K562 (cell line): ENCODE results near the gene PES1. TPM values are rescaled to one million over a fixed set of nuclear protein-coding genes. Genes with fewer than 3 reads are reported as not detected.

Experiments
- HDAC6 ChIP-seq: IDR thresholded peaks from 2 replicates; pipeline ENCODE4 v1.6.1; 2012; ENCODE audit warnings: low read depth, mild to moderate bottlenecking, control low read depth, inconsistent platforms, low read length, moderate library complexity
- HLTF ChIP-seq: fragments of 450-650 bp; IDR thresholded peaks from 2 replicates; pipeline ENCODE4 v1.6.1; 2016
- HMGN3 ChIP-seq: IDR thresholded peaks from 2 replicates; pipeline ENCODE4 v1.6.1; 2011; ENCODE audit warnings: borderline replicate concordance, low read depth, mild to moderate bottlenecking, mixed read lengths, low read length; ENCODE audit not compliant: insufficient read length; ENCODE audit errors: extremely low read depth
- KLF1 ChIP-seq: fragments of 450-650 bp; IDR thresholded peaks from 2 replicates; pipeline ENCODE4 v1.6.1; 2016; ENCODE audit warnings: missing genetic modification characterization, missing compliant biosample characterization
- MAFK ChIP-seq: IDR thresholded peaks from 2 replicates; pipeline ENCODE4 v1.6.1; 2011; ENCODE audit warnings: low read length, improper control_type of control experiment
- MCM3 ChIP-seq: fragments of 450-650 bp; IDR thresholded peaks from 2 replicates; pipeline ENCODE4 v1.6.1; 2016
- MTA2 ChIP-seq: fragments of 450-650 bp; IDR thresholded peaks from 2 replicates; pipeline ENCODE4 v1.6.1; 2016; ENCODE audit warnings: low read depth
- NR2F6 ChIP-seq: fragments of 450-650 bp; formaldehyde crosslinking; IDR thresholded peaks from 2 replicates; pipeline ENCODE4 v1.4.0; 2020; ENCODE audit warnings: mild to moderate bottlenecking
- RBFOX2 ChIP-seq: fragments of 200-400 bp; formaldehyde crosslinking; IDR thresholded peaks from 2 replicates; pipeline ENCODE4 v1.6.1; 2017; ENCODE audit warnings: low read depth, mild to moderate bottlenecking, low read length, moderate library complexity
- SNAPC5 ChIP-seq: fragments of 250-450 bp; sonication (Bioruptor Pico); IDR thresholded peaks from 2 replicates; pipeline ENCODE4 v1.8.0; 2021; ENCODE audit warnings: moderate library complexity, mild to moderate bottlenecking, inconsistent platforms
- SOX6 ChIP-seq: fragments of 450-650 bp; IDR thresholded peaks from 2 replicates; pipeline ENCODE4 v1.6.1; 2014; ENCODE audit warnings: mild to moderate bottlenecking
- STAT5A ChIP-seq: IDR thresholded peaks from 2 replicates; pipeline ENCODE4 v1.6.1; 2012; ENCODE audit warnings: low read length, inconsistent platforms, borderline replicate concordance
- TAF7 ChIP-seq: fragments of 450-650 bp; IDR thresholded peaks from 2 replicates; pipeline ENCODE4 v1.6.1; 2016; ENCODE audit warnings: missing genetic modification characterization, missing compliant biosample characterization
- ZBTB7A ChIP-seq: IDR thresholded peaks from 2 replicates; pipeline ENCODE4 v1.6.1; 2011; ENCODE audit warnings: low read depth, mild to moderate bottlenecking, low read length, moderate library complexity, borderline replicate concordance; ENCODE audit not compliant: control insufficient read depth
- ZC3H11A ChIP-seq: IDR thresholded peaks from 2 replicates; pipeline ENCODE4 v1.6.1; 2012; ENCODE audit warnings: low read depth, low read length, improper control_type of control experiment
- ZNF12 ChIP-seq: sonication (generic); formaldehyde crosslinking; IDR thresholded peaks from 2 replicates; pipeline ENCODE4 v1.4.0; 2020; ENCODE audit warnings: mild to moderate bottlenecking, missing genetic modification reagents
- ZNF316 ChIP-seq: fragments of 450-650 bp; IDR thresholded peaks from 2 replicates; pipeline ENCODE4 v1.6.1; 2016
- ZNF431 ChIP-seq: sonication (generic); formaldehyde crosslinking; IDR thresholded peaks from 2 replicates; pipeline ENCODE4 v1.8.0; 2022; ENCODE audit warnings: mild to moderate bottlenecking, missing genetic modification reagents
- ZNF764 ChIP-seq: fragments of 250-450 bp; sonication (Bioruptor Pico); IDR thresholded peaks from 2 replicates; pipeline ENCODE4 v1.4.0; 2020; ENCODE audit warnings: low read depth, mild to moderate bottlenecking, moderate library complexity
- polyA plus RNA-seq, 8 experiments: library from polyadenylated mRNA; depleted of rRNA in 4 of 8; stranded (reverse) in 5 of 8; unstranded in 3 of 8; fragments of >200 nt; fragmentation: Nextera tagmentation in 2 of 8; fragmentation: Illumina TruSeq in 1 of 8; extraction: Ambion mirVana in 2 of 8; extraction: Trizol in 1 of 8; gene quantifications; 2 replicates each; pipeline versions ENCODE4 v1.2.1 to v1.2.3, GENCODE V29; 2011 to 2014; ENCODE audit warnings: inconsistent platforms in 1 of 8, missing spikeins in 1 of 8
- total RNA-seq, 7 experiments: library from RNA; depleted of rRNA in 6 of 7; stranded (reverse); fragments of >200 nt in 6 of 7; fragmentation: Illumina TruSeq in 2 of 7; extraction: Trizol in 2 of 7; gene quantifications; 2 replicates each; pipeline versions ENCODE4 v1.2.1 to v1.2.3, GENCODE V29; 2011 to 2021; ENCODE audit warnings: low replicate concordance in 1 of 7
- TF ChIP-seq, protein P1 (sequence below): fragments of 450-650 bp; IDR thresholded peaks from 2 replicates; pipeline ENCODE4 v1.7.1; 2018; ENCODE audit warnings: mild to moderate bottlenecking, low read depth; ENCODE audit not compliant: partially characterized antibody
- TF ChIP-seq, protein P2 (sequence below): fragments of 250-450 bp; sonication (Bioruptor Pico); IDR thresholded peaks from 2 replicates; pipeline ENCODE4 v1.5.0; 2021
- TF ChIP-seq, protein P3 (sequence below): fragments of 250-450 bp; sonication (Bioruptor Pico); IDR thresholded peaks from 2 replicates; pipeline ENCODE4 v1.9.0; 2021; ENCODE audit warnings: mild to moderate bottlenecking
- TF ChIP-seq, protein P4 (sequence below), 2 experiments: fragments of 450-650 bp; IDR thresholded peaks; 2 replicates each; pipeline ENCODE4 v1.6.1; 2018; ENCODE audit warnings: mild to moderate bottlenecking in 2 of 2, low read depth in 1 of 2; ENCODE audit not compliant: partially characterized antibody in 2 of 2

Gene PES1
- total and polyA plus RNA-seq, 9 of the 15 experiments (the other 6 are each of a cell fraction or from before 2014, with no cell fraction given): 6.5 to 158 (median 94.3) TPM

GRCh38 chr22:30591588-30592359 lies at the start of gene PES1 (continued):
- TF ChIP-seq HDAC6 (no peak), HMGN3 (no peak), ZBTB7A (peak; percentile 90), MTA2 (no peak), MCM3 (no peak), HLTF (no peak), SNAPC5 (no peak), ZNF12 (CRISPR knock-in tag) (no peak), MAFK (no peak), ZNF316 (no peak), ZNF764 (no peak), ZNF431 (CRISPR knock-in tag) (no peak), KLF1 (tag) (no peak), SOX6 (no peak), STAT5A (no peak), RBFOX2 (peak; percentile 76), ZC3H11A (no peak), TAF7 (no peak), NR2F6 (CRISPR knock-in tag) (no peak)
- TF ChIP-seq, protein P1, sequence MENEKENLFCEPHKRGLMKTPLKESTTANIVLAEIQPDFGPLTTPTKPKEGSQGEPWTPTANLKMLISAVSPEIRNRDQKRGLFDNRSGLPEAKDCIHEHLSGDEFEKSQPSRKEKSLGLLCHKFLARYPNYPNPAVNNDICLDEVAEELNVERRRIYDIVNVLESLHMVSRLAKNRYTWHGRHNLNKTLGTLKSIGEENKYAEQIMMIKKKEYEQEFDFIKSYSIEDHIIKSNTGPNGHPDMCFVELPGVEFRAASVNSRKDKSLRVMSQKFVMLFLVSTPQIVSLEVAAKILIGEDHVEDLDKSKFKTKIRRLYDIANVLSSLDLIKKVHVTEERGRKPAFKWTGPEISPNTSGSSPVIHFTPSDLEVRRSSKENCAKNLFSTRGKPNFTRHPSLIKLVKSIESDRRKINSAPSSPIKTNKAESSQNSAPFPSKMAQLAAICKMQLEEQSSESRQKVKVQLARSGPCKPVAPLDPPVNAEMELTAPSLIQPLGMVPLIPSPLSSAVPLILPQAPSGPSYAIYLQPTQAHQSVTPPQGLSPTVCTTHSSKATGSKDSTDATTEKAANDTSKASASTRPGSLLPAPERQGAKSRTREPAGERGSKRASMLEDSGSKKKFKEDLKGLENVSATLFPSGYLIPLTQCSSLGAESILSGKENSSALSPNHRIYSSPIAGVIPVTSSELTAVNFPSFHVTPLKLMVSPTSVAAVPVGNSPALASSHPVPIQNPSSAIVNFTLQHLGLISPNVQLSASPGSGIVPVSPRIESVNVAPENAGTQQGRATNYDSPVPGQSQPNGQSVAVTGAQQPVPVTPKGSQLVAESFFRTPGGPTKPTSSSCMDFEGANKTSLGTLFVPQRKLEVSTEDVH: peak; percentile 91
- TF ChIP-seq, protein P2, sequence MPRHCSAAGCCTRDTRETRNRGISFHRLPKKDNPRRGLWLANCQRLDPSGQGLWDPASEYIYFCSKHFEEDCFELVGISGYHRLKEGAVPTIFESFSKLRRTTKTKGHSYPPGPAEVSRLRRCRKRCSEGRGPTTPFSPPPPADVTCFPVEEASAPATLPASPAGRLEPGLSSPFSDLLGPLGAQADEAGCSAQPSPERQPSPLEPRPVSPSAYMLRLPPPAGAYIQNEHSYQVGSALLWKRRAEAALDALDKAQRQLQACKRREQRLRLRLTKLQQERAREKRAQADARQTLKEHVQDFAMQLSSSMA (CRISPR knock-in tag): no peak
- TF ChIP-seq, protein P3, sequence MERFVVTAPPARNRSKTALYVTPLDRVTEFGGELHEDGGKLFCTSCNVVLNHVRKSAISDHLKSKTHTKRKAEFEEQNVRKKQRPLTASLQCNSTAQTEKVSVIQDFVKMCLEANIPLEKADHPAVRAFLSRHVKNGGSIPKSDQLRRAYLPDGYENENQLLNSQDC (CRISPR knock-in tag): no peak
- TF ChIP-seq, protein P4, sequence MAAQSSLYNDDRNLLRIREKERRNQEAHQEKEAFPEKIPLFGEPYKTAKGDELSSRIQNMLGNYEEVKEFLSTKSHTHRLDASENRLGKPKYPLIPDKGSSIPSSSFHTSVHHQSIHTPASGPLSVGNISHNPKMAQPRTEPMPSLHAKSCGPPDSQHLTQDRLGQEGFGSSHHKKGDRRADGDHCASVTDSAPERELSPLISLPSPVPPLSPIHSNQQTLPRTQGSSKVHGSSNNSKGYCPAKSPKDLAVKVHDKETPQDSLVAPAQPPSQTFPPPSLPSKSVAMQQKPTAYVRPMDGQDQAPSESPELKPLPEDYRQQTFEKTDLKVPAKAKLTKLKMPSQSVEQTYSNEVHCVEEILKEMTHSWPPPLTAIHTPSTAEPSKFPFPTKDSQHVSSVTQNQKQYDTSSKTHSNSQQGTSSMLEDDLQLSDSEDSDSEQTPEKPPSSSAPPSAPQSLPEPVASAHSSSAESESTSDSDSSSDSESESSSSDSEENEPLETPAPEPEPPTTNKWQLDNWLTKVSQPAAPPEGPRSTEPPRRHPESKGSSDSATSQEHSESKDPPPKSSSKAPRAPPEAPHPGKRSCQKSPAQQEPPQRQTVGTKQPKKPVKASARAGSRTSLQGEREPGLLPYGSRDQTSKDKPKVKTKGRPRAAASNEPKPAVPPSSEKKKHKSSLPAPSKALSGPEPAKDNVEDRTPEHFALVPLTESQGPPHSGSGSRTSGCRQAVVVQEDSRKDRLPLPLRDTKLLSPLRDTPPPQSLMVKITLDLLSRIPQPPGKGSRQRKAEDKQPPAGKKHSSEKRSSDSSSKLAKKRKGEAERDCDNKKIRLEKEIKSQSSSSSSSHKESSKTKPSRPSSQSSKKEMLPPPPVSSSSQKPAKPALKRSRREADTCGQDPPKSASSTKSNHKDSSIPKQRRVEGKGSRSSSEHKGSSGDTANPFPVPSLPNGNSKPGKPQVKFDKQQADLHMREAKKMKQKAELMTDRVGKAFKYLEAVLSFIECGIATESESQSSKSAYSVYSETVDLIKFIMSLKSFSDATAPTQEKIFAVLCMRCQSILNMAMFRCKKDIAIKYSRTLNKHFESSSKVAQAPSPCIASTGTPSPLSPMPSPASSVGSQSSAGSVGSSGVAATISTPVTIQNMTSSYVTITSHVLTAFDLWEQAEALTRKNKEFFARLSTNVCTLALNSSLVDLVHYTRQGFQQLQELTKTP (IDR thresholded peaks at IDR 0.05; ENCODE audit: low read depth in 1 of 2, partially characterized antibody in 2 of 2): peak; percentile 71 to 96
